Bronchial epithelial cell (primary cell): ENCODE measurements around the gene ZNF407. TPM values are rescaled to one million over a fixed set of nuclear protein-coding genes. Genes with fewer than 3 reads are reported as not detected.

Source experiments
- DNase-seq: peaks from one replicate; pipeline ENCODE4 v3.0.0-alpha.2; 2010; ENCODE audit warnings: low read depth
- FAIRE-seq: peaks from 2 replicates; lab custom pipeline; 2011; peaks lifted over from hg19 to GRCh38; lab: Jason Lieb, UNC
- H3K27me3 ChIP-seq: 2 replicates; pipeline ENCODE4 v1.5.1; 2011; ENCODE audit warnings: low read length; ENCODE audit not compliant: control insufficient read depth, insufficient read depth
- H3K36me3 ChIP-seq: 2 replicates; pipeline ENCODE4 v1.5.1; 2011; ENCODE audit warnings: low read length; ENCODE audit not compliant: control insufficient read depth, insufficient read depth
- H3K4me3 ChIP-seq: 2 replicates; pipeline ENCODE4 v1.5.1; 2011; ENCODE audit warnings: mild to moderate bottlenecking, low read depth, low read length, control low read depth
- total RNA-seq: library from RNA; depleted of rRNA; stranded (reverse); fragments of >200 nt; gene quantifications from 2 replicates; pipeline ENCODE4 v1.2.1, GENCODE V29; 2014
- TF ChIP-seq, protein P1 (sequence below): IDR thresholded peaks from 2 replicates; pipeline ENCODE4 v1.5.1; 2011; ENCODE audit warnings: mild to moderate bottlenecking, moderate library complexity, low read length, control low read depth, inconsistent platforms; ENCODE audit not compliant: insufficient read depth, severe bottlenecking

The ZNF407 gene, protein sequence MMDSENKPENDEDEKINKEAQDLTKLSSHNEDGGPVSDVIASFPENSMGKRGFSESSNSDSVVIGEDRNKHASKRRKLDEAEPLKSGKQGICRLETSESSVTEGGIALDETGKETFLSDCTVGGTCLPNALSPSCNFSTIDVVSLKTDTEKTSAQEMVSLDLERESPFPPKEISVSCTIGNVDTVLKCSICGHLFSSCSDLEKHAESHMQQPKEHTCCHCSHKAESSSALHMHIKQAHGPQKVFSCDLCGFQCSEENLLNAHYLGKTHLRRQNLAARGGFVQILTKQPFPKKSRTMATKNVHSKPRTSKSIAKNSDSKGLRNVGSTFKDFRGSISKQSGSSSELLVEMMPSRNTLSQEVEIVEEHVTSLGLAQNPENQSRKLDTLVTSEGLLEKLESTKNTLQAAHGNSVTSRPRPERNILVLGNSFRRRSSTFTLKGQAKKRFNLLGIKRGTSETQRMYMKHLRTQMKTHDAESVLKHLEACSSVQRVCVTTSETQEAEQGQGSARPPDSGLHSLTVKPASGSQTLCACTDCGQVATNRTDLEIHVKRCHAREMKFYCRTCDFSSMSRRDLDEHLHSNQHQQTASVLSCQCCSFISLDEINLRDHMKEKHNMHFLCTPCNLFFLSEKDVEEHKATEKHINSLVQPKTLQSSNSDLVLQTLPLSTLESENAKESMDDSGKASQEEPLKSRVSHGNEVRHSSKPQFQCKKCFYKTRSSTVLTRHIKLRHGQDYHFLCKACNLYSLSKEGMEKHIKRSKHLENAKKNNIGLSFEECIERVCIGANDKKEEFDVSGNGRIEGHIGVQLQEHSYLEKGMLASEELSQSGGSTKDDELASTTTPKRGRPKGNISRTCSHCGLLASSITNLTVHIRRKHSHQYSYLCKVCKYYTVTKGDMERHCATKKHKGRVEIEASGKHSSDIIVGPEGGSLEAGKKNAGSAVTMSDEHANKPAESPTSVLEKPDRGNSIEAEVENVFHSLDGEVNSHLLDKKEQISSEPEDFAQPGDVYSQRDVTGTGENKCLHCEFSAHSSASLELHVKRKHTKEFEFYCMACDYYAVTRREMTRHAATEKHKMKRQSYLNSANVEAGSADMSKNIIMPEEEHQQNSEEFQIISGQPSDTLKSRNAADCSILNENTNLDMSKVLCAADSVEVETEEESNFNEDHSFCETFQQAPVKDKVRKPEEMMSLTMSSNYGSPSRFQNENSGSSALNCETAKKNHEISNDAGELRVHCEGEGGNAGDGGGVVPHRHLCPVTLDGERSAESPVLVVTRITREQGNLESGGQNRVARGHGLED (N-terminal part only)
- 10.0 and 11.5 TPM in 2 replicates for total RNA-seq

DNA sequence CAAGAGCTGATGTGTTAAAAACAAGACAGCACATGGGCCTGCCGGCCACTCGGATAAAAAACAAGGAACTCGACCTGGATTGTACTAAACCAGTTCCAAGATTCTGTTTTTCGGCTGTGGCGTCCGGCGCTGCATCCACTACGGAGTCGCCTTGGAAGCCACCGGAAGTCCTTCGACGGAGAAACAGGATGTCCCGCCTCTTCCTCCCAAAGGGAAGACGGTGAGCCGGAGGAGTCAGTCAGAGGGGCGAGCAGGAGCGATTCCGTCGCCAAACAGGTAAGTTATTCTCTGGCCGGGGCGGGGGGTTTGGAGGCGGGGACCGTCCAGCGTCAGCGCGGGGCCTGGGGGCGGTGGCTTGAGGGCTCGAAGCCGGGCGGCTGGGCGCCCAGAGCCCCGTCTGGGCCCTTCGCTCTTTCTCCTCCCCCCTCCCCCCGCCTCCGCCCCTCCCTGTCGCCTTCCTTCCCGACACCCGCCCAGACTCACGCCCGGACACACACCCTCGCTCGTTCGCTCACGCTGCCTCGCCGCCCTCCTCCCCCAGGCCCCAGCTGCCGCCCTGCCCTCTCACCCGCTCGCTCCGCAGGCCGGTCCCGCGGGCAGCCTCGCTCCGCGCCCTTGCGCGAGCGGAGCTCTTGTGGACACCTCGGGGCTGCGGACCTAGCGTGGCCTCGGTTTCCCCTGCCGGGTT, at the start of gene ZNF407:
Gene ZNF407, plus strand, starts transcription at position 209 of the 688 bp plus-strand sequence. CDS start 33,150 bp downstream, outside the sequence.
- TF ChIP-seq, protein P1, sequence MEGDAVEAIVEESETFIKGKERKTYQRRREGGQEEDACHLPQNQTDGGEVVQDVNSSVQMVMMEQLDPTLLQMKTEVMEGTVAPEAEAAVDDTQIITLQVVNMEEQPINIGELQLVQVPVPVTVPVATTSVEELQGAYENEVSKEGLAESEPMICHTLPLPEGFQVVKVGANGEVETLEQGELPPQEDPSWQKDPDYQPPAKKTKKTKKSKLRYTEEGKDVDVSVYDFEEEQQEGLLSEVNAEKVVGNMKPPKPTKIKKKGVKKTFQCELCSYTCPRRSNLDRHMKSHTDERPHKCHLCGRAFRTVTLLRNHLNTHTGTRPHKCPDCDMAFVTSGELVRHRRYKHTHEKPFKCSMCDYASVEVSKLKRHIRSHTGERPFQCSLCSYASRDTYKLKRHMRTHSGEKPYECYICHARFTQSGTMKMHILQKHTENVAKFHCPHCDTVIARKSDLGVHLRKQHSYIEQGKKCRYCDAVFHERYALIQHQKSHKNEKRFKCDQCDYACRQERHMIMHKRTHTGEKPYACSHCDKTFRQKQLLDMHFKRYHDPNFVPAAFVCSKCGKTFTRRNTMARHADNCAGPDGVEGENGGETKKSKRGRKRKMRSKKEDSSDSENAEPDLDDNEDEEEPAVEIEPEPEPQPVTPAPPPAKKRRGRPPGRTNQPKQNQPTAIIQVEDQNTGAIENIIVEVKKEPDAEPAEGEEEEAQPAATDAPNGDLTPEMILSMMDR = no peak
- no peaks in the 10 kb centered on the region for H3K27me3 ChIP-seq
- H3K4me3 ChIP-seq = peak within 1 kb of the TSS; percentile 97
- FAIRE-seq = no peak
- peaks cover 2% of the 10 kb centered on the region for H3K36me3 ChIP-seq
- DNase-seq = peak; percentile 79

DNA sequence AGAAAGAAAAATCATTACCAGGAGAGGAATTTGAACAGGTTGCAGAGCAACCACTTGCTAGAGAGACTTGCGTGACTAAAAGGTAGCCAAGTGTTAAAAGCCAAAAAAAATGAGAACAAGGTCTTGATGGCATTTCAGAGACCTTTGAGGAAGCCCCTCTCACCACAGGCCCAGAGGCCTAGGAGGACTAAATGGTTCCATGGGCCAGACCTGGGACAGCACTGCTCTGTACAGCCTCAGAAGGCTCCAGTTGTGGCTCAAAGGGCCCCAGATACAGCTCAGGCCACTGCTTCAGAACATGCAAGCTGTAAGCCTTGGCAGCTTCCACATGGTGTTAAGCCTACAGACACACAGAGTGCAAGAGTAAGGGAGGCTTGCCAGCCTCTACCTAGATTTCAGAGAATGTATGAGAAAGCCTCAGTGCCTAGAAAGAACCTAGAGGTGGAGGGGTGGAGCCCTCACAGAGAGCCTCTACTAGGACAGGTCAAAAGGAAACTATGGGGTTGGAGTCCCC, 48.0 kb upstream of the ZNF407 start:
- H3K27me3 ChIP-seq = no peaks in the 10 kb centered on the region
- DNase-seq (no peak), FAIRE-seq (no peak)
- H3K4me3 ChIP-seq = no peak overlapping the region
- no peaks in the 10 kb centered on the region for H3K36me3 ChIP-seq
- TF ChIP-seq, protein P1 = no peak

DNA sequence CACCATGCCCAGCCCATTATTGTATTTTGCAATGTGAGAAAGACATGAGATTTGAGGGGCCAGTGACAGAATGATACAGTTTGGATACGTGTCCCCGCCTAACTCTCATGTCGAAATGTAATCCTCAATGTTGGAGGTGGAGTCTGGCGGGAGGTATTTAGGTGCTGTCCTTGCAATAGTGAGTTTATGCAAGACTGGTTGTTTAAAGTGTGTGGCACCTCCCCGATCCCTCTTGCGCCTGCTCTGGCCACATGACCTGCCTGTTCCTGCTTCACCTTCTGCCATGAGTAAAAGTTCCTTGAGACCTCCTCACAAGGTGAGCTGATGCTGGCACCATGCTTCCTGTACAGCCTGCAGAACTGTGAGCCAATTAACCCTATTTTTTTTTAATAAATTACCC, 46.8 kb upstream of the ZNF407 start:
- Histone ChIP-seq H3K4me3 (no peak overlapping the region), H3K27me3 (peaks cover 2% of the 10 kb centered on the region), H3K36me3 (no peaks in the 10 kb centered on the region)
- TF ChIP-seq, protein P1 = no peak
- no peak for DNase-seq
- FAIRE-seq = no peak

DNA sequence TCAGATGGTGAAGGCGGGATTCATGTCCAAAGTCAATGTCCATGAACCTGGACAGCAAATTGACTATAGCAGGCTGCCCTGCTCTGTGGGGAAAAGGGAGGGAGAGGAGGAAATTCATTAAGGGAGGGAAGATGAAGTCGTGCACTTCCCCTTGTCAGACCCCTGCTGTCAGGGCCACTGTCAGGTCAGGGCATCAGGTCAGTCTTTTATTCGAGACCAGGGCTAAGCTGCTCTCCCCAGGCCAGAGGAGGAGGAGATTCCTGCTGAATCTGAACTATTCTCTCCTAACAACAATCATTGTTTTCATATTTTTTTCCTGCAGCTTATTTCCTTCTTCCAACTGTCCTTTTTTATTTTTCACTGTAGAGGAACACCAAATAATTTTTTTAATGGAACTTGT, 46.2 kb upstream of the ZNF407 start:
- TF ChIP-seq, protein P1 = no peak
- Histone ChIP-seq H3K36me3 (no peaks in the 10 kb centered on the region), H3K27me3 (peaks cover 2% of the 10 kb centered on the region), H3K4me3 (no peak overlapping the region)
- FAIRE-seq (no peak), DNase-seq (no peak)

DNA sequence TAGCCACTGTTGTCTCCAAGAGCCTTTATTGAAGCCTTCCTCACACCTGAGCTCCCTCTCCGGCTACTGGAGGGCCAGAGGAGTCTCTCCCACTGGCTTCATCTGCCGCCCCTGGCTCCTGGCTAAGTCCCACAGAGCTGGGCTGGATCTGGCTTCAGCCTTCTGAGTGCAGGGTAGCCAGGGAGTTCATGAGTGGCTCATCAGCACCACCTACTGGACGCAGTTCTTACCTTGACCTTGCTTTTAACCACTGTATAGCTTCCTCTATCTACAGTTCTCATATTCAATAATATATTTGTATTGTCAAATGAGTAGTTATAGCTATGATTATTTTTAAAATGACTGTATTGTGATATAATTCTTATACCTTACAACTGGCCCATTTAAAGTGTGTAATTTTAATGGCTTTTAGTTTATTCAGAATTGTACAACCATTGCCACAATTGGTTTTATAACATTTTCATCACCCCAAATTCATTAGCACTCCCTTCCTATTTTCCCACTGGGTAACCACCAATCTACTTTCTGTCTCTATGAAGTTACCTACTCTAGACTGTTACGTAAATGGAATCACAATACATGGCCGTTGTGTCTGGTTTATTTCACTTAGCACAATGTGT, 45.6 kb upstream of the ZNF407 start:
- Histone ChIP-seq H3K36me3 (no peaks in the 10 kb centered on the region), H3K27me3 (peaks cover 2% of the 10 kb centered on the region), H3K4me3 (no peak overlapping the region)
- DNase-seq = peak; percentile 74
- FAIRE-seq = no peak
- TF ChIP-seq, protein P1 = peak; percentile 82
